CD4-positive, alpha-beta T cell treated with Interleukin-1 beta for 1 hour (primary cell): ENCODE data around the gene GSTM1.
A peak's percentile ranks its signal among the peaks of the same experiment; 100 is the strongest.

ENCODE experiments used
- DNase-seq, 2 donors: peaks; one replicate each; pipeline ENCODE4 v3.0.0-alpha.2; 2020 to 2022

The GSTM1 gene

GRCh38 chr1:109687641-109688499 is at the start of gene GSTM1:
TSS of gene GSTM1 (plus strand) at chr1:109687817. CDS start at chr1:109687874, 57 bp downstream.
- peak in 1 of 2 donors; percentile 79 for DNase-seq

DNA sequence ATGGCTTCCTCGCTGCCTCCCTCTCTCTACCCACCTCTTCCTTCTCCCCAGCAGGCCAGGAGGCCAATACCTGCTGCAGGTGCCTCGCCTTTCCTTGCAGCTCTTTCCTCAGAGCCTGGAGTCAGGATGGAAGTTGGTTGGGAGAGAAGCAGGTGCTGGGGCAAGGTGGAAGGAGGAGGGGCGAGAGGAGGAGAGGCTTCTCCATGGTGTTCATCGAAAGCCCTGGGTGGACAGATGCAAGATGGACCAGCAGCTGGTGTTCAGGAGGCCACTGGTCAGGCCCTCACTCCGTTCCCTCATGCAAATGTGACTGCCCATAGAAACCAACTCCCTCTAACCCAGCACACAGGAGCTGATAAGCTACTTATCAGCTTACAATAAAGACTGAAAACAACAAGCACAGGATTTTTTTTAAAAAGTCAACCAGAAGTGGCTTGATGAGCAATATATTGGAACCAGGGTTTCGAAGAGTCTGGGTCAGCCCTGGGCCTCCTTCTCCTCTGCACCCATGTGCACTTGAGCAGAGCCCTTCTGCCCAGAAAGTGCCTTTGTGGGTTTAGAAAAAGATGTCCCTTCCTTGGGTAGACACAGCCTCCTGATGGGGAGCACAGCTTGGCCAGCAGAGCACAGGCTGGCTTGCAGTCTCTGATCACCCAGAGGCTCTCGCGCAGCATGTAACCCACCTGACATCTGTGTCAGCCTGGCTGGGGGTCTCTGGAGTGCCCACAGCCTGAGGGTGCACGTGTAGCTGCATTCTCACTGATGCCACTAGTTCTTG is 48.4 kb upstream of the GSTM1 start:
- DNase-seq: no peak

DNA sequence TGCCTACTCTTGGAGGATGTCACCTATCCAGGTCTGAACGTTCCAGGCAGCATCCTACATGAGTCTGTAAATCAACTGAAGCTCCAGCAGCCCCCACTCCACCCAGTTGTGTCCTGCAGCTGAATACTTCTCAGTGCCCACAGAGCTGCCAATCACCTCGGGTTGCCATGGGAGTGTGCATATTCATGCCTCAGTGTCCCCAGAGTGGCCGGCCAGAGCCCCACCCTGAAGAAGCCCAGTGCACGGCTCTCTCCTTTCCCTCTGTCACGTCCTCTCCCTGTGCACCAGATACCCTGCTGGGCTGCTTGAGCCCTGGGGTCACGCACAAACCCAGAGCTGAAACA is 47.8 kb upstream of the GSTM1 start:
- DNase-seq: no peak

DNA sequence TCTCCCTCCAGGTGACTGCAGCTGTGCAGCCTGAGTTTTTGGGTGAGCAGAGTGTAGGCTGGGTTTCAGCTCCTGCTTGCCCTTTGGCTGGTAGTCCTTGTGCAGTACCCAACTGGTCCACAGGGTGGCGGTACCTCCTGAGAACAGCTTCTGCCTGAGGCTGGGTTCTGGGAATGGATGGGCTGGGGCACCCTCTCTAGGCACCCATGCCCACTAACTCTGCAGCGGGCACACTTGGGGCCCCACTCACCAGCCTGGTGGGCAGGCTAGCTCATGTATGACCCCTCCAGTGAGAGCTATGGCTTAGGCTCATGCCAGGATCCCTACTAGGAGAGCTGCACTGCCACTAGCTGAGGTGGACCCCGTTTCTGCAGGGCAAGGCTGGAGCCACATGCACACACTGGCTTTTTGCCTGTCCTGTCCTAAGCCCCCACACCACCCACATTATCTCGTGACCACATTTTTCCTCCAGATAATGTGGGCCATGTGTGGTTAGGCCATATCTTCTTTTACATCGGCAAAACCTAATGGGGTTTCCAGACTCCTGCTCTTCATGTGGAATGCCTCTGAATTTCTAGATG is 47.2 kb upstream of the GSTM1 start:
- peak; percentile 82 to 87 for DNase-seq

DNA sequence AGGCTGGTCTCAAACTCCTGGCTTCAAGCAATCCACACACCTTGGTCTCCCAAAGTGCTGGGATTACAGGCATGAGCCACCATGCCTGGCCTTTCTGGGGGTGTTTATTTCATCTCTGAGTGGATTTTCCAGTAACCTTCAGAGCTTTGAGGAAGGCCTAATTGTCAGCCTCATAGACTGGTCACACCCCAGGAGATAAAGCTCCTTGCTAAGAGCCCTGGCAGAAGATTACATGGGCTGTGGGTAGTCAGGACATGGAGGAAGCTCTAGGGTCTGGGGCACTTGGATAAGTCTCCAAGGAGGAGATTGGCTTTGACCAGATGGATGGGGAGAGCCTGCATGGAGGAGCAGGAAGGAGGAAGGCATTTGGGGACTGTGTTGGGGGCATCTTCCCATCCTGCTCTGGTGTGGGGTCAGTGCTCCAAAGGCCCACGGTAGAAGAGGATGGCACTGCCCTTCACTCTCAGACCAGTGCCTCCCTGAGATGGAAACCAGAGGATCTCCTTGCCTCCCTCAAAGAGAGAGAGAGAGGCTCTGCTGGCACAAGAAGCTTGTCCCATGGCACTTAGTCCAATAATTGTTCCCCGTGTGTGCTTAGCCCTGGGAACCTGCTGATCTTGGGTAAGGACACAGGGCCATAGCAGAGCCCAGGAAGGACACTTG is 46.4 kb upstream of the GSTM1 start:
- DNase-seq: no peak

GRCh38 chr1:109641861-109642260 is 45.8 kb upstream of the GSTM1 start:
- no peak for DNase-seq

- DNase-seq: no peak
These were observed 45.0 kb upstream of the GSTM1 start for GRCh38 chr1:109642626-109643025.

DNA sequence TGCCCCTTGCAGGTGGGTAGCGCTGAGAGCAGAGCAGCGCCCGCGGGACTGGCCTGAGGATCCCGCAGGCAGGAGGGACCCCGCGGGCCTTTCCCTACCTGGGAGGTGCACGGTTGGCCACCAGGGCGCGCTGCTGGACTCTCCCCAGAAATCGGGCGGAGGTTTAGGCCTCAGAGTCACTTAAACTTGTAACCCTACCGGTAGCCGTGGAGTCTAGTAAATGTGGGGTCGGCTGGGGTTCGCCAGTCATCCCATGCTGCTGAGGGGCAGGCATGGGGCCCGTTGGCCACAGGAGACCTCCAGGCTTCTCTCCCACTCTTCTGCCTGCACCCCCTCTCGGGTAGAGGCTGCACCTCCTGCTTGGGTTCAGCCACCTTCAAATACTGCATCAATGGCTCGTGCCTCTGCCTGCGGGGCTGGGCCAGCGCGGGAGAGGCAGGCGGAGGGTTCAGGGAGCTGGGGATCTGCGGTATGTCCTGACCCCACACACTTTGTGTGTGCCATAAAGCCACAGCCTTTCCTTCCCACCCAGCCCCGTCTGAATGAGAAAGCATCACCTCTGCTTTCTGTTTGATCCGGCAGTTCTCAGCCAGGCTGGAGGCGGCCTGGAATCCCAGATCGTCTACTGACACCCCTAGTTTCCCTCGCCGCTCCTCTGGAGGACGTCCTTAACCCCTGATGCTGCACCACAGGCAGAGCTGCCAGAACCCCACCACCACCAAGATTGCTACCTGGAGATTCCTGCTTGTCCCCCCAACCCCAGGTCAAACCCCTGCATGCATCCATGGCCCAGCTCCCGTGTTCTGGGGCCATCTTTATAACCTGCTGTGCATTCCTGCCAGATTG is 44.0 kb upstream of the GSTM1 start:
- DNase-seq: peak; percentile 82 to 84

DNA sequence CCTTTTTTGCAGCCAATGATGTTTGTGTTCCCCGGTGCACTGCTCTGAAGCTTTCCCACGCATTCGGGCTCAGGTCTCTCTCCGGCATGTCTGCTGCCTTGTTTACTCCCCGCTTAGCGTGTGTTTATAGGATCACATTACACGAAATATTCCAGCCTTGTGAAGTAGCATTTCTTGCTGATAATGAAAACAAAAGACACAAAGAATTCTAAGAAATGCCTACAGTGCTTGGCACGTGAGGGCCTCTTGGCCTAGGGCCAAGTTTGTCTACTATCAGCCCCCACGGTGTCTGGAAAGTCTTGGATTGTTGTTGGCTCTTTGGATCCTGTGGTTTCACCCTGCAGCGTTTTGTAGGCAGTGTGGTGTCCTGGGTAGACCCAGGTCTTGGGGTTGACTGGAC is 42.9 kb upstream of the GSTM1 start:
- DNase-seq: no peak

- DNase-seq: no peak
These were observed 38.1 kb upstream of the GSTM1 start for GRCh38 chr1:109649491-109649914.

DNA sequence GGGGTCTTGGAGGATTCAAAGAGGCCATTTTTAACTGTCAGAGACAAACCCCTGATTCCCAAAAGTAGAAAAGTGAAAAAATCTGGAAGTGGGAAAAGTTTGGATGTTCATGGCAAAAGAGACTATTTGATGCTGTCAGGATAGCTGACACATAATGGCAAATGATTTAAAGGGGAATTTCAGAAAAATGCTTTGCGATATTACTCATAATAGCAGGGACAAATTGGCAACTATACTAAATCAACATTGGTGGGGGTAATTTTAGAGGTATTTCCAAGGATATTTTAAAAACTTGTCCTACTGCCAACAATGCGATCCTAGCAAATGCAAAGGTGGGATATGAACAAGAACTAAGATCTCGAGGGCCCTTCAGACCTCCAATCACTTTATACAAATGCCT is 37.0 kb upstream of the GSTM1 start:
- DNase-seq: no peak

GRCh38 chr1:109652402-109652801 is 35.2 kb upstream of the GSTM1 start:
- DNase-seq: no peak

GRCh38 chr1:109653306-109653705 is 34.3 kb upstream of the GSTM1 start:
- DNase-seq: no peak

- no peak for DNase-seq
These were observed 33.1 kb upstream of the GSTM1 start for GRCh38 chr1:109654519-109654918.

GRCh38 chr1:109655615-109656519 is 31.8 kb upstream of the GSTM1 start, which contains the start of gene GSTM4:
TSS of gene GSTM4 (plus strand) at chr1:109656099. CDS start at chr1:109656390, 291 bp downstream.
- peak; percentile 62 to 72 for DNase-seq

GRCh38 chr1:109657395-109657794 is 30.2 kb upstream of the GSTM1 start:
- DNase-seq: no peak

DNA sequence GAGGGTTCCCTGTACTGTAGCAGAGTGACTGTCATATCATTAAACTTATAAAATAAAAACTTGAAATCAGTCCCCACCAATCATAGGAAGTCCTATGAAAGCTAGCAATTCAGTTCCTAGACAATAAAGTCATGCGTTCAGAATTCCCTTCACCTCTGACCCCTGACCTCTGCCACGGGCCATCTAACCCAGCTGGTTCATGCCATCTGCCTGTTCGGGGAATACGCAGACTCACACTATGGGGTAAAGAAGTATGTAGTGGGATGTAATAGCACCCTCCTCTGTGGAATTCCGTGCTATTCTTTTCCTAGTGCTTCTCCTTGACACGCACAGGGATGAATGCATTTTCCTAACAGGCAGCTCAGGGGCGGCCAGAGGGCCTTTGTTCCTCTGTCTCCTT is 29.6 kb upstream of the GSTM1 start:
- DNase-seq: no peak

DNA sequence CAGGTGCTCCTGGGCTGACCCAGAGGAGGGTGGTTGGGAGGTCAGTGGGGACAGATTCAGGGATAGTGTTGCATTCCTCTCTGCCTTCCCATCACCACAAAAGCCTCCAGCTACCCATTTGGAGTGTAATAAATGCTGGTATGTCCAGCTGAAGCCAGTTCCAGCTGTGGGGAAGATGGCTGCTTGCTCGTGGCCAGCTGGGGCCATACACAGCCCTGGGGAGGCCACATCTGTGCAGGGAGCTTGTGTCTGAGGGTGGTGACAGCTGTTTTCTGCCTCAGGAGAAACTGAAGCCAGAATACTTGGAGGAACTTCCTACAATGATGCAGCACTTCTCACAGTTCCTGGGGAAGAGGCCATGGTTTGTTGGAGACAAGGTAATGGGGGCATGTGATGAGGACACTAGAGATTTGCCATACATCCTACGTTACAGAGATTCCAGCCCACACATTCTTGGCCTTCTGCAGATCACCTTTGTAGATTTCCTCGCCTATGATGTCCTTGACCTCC is 29.0 kb upstream of the GSTM1 start:
- DNase-seq: no peak

DNA sequence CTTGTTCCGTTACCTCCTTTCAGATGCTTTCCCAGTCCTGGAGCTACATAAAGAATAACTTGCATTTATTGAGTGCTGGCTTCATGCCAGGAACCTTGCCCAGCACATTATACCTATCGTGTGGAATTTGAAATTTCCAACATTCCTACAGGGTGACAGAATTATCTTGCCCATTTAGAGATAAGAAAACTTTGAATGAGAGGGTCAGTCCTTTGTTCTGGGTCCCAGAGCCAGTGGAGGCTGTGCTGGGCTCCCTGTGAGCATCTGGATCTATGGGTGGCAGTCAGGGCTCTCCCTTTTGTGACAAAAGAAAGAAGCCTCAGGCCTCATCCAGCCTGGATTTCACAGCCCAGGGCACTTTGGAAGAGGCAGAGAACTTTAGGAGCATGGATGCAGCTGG is 28.5 kb upstream of the GSTM1 start:
- DNase-seq: no peak

DNA sequence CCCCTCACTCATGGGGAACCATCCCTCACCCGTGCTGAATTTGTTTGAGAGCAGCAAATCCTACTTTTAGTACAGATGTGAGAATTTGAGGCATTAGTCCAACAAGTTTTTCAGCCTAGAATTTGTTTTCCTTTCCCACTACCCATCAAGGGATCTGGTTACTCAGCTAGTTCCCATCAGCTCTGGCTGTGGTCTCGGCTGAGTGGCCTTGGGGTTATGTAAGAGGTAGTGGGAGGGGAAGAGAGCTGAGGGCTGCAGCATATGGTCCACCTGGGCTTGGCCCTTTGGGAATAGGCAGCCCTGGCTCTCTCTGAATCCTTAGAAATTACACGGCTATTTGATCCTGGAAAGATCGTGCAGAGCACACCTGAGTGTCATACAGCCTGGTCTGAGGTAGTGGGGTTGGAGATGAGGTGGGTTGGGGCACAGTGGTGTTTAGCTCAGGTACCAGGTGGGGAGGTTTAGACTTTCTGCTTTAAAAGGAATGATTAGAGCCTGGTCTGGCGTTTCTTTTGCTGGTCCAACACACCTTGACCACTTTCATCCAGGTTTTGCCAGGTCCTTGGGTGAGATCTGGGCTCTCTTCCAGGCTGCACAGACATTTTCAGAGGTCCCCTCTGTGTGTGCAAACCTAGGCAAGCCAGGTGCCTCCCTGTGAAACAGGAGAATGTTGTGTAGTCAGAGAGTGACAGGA is 27.5 kb upstream of the GSTM1 start:
- DNase-seq: no peak
